CD4-positive, alpha-beta T cell treated with Interferon alpha-2 for 1 hour (primary cell): ENCODE data around the gene HSPG2.
"Not testable (repeated sequence)": the region's sequence is repeated elsewhere in the genome, so short reads cannot be mapped to it uniquely, and the experiment has no call there.

Experiments used
- DNase-seq, 2 donors: peaks; one replicate each; pipeline ENCODE4 v3.0.0-alpha.2; 2020 to 2022

The HSPG2 gene

GRCh38 chr1:21955501-21956281, 18.6 kb upstream of the HSPG2 start:
- DNase-seq = no peak

- no peak for DNase-seq
Measured at GRCh38 chr1:21955058-21955457, 17.9 kb upstream of the HSPG2 start.

GRCh38 chr1:21952786-21953520, 15.8 kb upstream of the HSPG2 start:
- DNase-seq = no peak

- no peak for DNase-seq
Measured at GRCh38 chr1:21951226-21951870, 14.2 kb upstream of the HSPG2 start.

GRCh38 chr1:21950734-21951133, 13.6 kb upstream of the HSPG2 start:
- no peak for DNase-seq

GRCh38 chr1:21946836-21947587, 9.9 kb upstream of the HSPG2 start:
- DNase-seq = no peak

- DNase-seq = no peak
Measured at GRCh38 chr1:21944733-21945073, 7.6 kb upstream of the HSPG2 start.

- not testable (repeated sequence) for DNase-seq
Measured at GRCh38 chr1:21942959-21943640, 6.0 kb upstream of the HSPG2 start.

- no peak for DNase-seq
Measured at GRCh38 chr1:21942464-21942863, 5.4 kb upstream of the HSPG2 start.

- no peak for DNase-seq
Measured at GRCh38 chr1:21941370-21941769, 4.3 kb upstream of the HSPG2 start.

GRCh38 chr1:21940492-21940891, 3.4 kb upstream of the HSPG2 start:
- no peak for DNase-seq

- DNase-seq = no peak
Measured at GRCh38 chr1:21939650-21940374, 2.7 kb upstream of the HSPG2 start.

- no peak for DNase-seq
Measured at GRCh38 chr1:21938732-21939538, 1.8 kb upstream of the HSPG2 start.

GRCh38 chr1:21937372-21938121, 437 bp upstream of the HSPG2 start:
- peak; percentile 68 to 70 for DNase-seq

GRCh38 chr1:21936366-21937031, 611 bp downstream of the HSPG2 start:
- DNase-seq = no peak

- DNase-seq = no peak
Measured at GRCh38 chr1:21935891-21936365, 1.2 kb downstream of the HSPG2 start.

GRCh38 chr1:21935393-21935804, 1.7 kb downstream of the HSPG2 start:
- no peak for DNase-seq

GRCh38 chr1:21933397-21934248, 3.5 kb downstream of the HSPG2 start:
- DNase-seq = no peak
